ENCODE data around the gene DNASE1L2. TPM values are rescaled to one million over a fixed set of nuclear protein-coding genes. Genes with fewer than 3 reads are reported as not detected.

The DNASE1L2 gene
- total RNA-seq, 1 experiment from 2014 or later: 0.27 TPM

DNA sequence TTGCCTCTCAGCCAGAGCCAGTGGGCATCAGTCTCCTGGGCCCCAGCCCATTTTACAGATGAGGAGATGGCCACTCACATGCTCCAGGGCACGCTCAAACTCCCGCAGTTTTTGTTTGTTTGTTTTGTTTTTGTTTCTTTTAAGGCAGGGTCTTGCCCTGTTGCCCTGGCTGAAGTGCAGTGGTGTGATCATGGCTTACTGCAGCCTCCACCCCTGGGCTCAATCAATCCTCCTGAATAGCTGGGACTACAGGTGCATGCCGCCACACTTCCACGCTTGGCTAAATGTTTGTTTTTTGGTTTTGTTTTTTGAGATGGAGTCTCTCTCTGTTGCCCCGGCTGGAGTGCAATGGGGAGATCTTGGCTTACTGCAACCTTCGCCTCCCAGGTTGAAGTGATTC lies 9.3 kb upstream of the DNASE1L2 start:
- Mint-ChIP-seq H3K36me3 (ENCODE audit: insufficient read depth, unreplicated experiment) (peaks cover 14% of the 10 kb centered on the region), H3K4me3 (ENCODE audit: unreplicated experiment) (no peak overlapping the region), H3K4me1 (ENCODE audit: low read depth, unreplicated experiment) (no peaks in the 10 kb centered on the region), H3K27ac (ENCODE audit: unreplicated experiment) (no peak overlapping the region), H3K9me3 (ENCODE audit: unreplicated experiment) (no peaks in the 10 kb centered on the region), H3K27me3 (ENCODE audit: insufficient read depth, unreplicated experiment) (no peaks in the 10 kb centered on the region)
- ChIA-PET CTCF (interaction anchor here (0.6 to 1.1 kb wide), 2 partner anchors 20 to 311 kb away, joined by 3 to 4 read pairs; partner anchors contain the start of gene PDPK1), POLR2A (no interaction called here)
- Histone ChIP-seq H3K9me3 (no peaks in the 10 kb centered on the region), H3K36me3 (ENCODE audit: control insufficient read depth, insufficient read depth, low read length) (no peaks in the 10 kb centered on the region; the same call in 1 of the 2 replicates), H3K27me3 (replicated peaks; ENCODE audit: control insufficient read depth, insufficient read depth, low read length) (no peaks in the 10 kb centered on the region), H3K4me3 (ENCODE audit: low read depth, low read length) (no peak overlapping the region), H3K4me1 (peaks cover 8% of the 10 kb centered on the region)
- no peak for DNase-seq
- TF ChIP-seq, protein P1, sequence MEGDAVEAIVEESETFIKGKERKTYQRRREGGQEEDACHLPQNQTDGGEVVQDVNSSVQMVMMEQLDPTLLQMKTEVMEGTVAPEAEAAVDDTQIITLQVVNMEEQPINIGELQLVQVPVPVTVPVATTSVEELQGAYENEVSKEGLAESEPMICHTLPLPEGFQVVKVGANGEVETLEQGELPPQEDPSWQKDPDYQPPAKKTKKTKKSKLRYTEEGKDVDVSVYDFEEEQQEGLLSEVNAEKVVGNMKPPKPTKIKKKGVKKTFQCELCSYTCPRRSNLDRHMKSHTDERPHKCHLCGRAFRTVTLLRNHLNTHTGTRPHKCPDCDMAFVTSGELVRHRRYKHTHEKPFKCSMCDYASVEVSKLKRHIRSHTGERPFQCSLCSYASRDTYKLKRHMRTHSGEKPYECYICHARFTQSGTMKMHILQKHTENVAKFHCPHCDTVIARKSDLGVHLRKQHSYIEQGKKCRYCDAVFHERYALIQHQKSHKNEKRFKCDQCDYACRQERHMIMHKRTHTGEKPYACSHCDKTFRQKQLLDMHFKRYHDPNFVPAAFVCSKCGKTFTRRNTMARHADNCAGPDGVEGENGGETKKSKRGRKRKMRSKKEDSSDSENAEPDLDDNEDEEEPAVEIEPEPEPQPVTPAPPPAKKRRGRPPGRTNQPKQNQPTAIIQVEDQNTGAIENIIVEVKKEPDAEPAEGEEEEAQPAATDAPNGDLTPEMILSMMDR (IDR thresholded peaks at IDR 0.05; ENCODE audit: insufficient read depth in 1 of 2, low read depth in 1 of 2, low read length in 1 of 2, severe bottlenecking in 1 of 2, unreplicated experiment in 1 of 2): no peak
- intact Hi-C loops (cut with micrococcal nuclease; ENCODE audit: unreplicated experiment): no loop called here
- BruUV-seq (replicated peaks): no TSS peak

DNA sequence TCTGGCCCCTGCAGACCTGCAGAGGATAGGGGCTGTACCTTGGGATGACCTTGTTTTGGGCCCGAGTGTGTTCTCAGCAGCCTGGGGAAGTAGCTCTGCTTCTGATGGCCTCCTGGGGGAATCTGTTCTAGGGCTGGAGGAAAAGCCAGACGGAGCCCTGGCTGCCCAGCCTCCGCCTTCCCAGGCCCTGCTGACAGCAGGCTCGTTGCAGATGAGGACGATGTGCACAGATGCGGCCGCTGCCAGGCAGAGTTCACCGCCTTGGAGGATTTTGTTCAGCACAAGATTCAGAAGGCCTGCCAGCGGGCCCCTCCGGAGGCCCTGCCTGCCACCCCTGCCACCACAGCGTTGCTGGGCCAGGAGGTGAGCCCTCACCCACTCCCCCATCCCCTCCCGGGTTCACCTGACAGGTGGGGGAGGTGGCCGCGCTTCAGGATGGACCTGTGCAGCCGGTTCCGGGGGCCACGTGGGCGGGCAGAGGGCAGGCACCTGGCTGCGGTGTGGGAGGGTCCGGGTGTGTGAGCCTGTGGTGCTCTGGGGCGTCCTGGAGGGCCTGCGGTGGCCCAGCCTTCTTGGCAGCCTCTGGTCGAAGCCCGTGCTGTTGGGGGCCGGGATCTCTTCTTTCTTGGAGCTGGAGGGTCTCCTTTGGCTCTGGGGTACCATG lies 8.0 kb upstream of the DNASE1L2 start:
- Mint-ChIP-seq H3K4me1 (ENCODE audit: low read depth, unreplicated experiment) (no peaks in the 10 kb centered on the region), H3K27me3 (ENCODE audit: insufficient read depth, unreplicated experiment) (no peaks in the 10 kb centered on the region), H3K9me3 (ENCODE audit: unreplicated experiment) (no peaks in the 10 kb centered on the region), H3K36me3 (ENCODE audit: insufficient read depth, unreplicated experiment) (peaks cover 10% of the 10 kb centered on the region), H3K4me3 (ENCODE audit: unreplicated experiment) (no peak overlapping the region), H3K27ac (ENCODE audit: unreplicated experiment) (no peak overlapping the region)
- ChIA-PET POLR2A (no interaction called here), CTCF (no interaction called here)
- no peak for DNase-seq
- Histone ChIP-seq H3K4me3 (ENCODE audit: low read depth, low read length) (no peak overlapping the region), H3K27me3 (replicated peaks; ENCODE audit: control insufficient read depth, insufficient read depth, low read length) (no peaks in the 10 kb centered on the region), H3K36me3 (ENCODE audit: control insufficient read depth, insufficient read depth, low read length) (no peaks in the 10 kb centered on the region; the same call in 1 of the 2 replicates), H3K9me3 (no peaks in the 10 kb centered on the region), H3K4me1 (peaks cover 8% of the 10 kb centered on the region)
- intact Hi-C loops (cut with micrococcal nuclease; ENCODE audit: unreplicated experiment): no loop called here
- TF ChIP-seq, protein P1 (IDR thresholded peaks at IDR 0.05; ENCODE audit: insufficient read depth in 1 of 2, low read depth in 1 of 2, low read length in 1 of 2, severe bottlenecking in 1 of 2, unreplicated experiment in 1 of 2): no peak
- BruUV-seq (replicated peaks): no TSS peak

DNA sequence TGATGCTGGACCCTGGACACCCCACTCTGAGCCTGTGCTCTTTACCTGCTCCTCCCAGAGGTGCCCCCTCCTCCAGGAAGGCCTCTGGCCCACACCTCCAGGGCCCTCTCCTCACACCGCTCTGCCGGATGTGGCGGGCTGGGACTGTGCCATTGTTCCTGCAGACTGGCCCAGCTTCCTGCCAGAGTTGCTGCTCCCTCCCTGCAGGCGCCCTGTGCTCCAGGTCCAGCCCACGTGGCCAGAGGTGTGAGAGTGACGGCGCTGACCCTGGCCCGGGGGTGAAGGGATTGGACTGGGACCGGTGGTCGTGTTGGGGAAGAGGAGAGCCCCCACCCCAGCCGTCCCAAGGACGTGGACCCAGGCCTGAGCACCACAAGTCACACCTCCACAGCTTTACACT lies 7.2 kb upstream of the DNASE1L2 start:
- no TSS peak for BruUV-seq (replicated peaks)
- H3K27me3 ChIP-seq (replicated peaks; ENCODE audit: control insufficient read depth, insufficient read depth, low read length): no peaks in the 10 kb centered on the region
- intact Hi-C loops (cut with micrococcal nuclease; ENCODE audit: unreplicated experiment): no loop called here
- Mint-ChIP-seq H3K36me3 (ENCODE audit: insufficient read depth, unreplicated experiment) (peaks cover 2% of the 10 kb centered on the region), H3K27ac (ENCODE audit: unreplicated experiment) (no peak overlapping the region), H3K4me3 (ENCODE audit: unreplicated experiment) (no peak overlapping the region), H3K27me3 (ENCODE audit: insufficient read depth, unreplicated experiment) (no peaks in the 10 kb centered on the region), H3K9me3 (ENCODE audit: unreplicated experiment) (no peaks in the 10 kb centered on the region), H3K4me1 (ENCODE audit: low read depth, unreplicated experiment) (no peaks in the 10 kb centered on the region)
- DNase-seq: no peak
- POLR2A ChIA-PET: no interaction called here
- H3K4me1 ChIP-seq: peaks cover 8% of the 10 kb centered on the region
- no peaks in the 10 kb centered on the region for H3K9me3 ChIP-seq
- H3K4me3 ChIP-seq (ENCODE audit: low read depth, low read length): no peak overlapping the region
- H3K36me3 ChIP-seq (ENCODE audit: control insufficient read depth, insufficient read depth, low read length): no peaks in the 10 kb centered on the region; the same call in 1 of the 2 replicates
- CTCF ChIA-PET: no interaction called here
- TF ChIP-seq, protein P1 (IDR thresholded peaks at IDR 0.05; ENCODE audit: insufficient read depth in 1 of 2, low read depth in 1 of 2, low read length in 1 of 2, severe bottlenecking in 1 of 2, unreplicated experiment in 1 of 2): no peak
